NCI-H345 treated with DMSO at 0.1 percent for 48 hours (cell line): Measurements from ENCODE around the gene GLT8D2.

Experiments used
- DNase-seq: peaks from one replicate; lab custom pipeline; 2025; ENCODE audit not compliant: unreplicated experiment; lab: John Stamatoyannopoulos, UW

The GLT8D2 gene

DNA sequence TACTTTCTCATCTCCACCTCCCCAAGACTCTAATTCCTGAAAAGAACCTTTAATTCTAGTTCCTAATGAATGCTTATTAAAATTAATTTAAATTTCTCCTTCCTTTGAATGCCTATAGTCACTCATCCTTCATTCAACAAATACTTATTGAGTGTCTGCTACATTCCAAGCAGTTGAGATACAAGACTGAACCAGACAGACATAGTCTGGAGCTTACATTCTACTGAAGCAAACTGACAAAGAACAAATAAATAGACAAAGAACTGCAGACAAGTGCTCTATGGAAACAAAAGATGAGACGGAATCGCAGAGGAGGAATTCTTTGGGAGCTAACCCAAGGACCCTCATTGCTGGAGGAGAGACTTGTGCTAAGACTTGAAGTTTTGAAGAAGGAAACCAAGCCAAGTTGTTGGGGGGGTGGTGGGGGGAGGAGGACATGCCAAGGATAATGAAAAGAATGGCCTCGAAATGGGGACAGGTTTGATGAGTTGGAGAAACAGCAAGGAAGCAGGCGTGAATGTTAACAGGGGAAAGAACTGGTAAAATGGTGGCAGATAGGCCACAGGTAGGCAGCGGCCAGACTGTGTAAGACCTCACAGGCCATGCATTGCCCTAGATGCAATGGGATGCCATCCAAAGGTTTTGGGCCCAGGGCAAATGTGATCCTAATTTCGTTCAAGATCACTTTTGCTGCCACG lies 94.0 kb downstream of the GLT8D2 start:
- no peak for DNase-seq

DNA sequence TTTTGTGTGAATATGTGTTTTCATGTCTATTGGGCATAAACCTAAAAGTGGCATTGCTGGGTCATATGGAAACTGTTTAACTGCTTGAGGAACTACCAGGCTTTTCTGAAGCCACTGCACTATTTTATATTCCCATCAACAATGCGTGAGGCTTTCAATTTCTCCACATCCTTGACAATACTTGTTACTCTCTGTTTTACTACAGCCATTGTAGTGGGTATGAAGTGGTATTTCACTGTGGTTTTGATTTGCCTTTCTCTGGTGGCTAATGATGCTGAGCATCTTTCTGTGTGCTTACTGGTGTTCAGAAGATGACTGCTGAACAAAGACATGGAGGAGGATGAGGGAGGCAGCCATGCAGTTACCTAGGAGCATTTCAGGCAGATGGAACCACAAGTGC lies 97.5 kb downstream of the GLT8D2 start:
- no peak for DNase-seq

DNA sequence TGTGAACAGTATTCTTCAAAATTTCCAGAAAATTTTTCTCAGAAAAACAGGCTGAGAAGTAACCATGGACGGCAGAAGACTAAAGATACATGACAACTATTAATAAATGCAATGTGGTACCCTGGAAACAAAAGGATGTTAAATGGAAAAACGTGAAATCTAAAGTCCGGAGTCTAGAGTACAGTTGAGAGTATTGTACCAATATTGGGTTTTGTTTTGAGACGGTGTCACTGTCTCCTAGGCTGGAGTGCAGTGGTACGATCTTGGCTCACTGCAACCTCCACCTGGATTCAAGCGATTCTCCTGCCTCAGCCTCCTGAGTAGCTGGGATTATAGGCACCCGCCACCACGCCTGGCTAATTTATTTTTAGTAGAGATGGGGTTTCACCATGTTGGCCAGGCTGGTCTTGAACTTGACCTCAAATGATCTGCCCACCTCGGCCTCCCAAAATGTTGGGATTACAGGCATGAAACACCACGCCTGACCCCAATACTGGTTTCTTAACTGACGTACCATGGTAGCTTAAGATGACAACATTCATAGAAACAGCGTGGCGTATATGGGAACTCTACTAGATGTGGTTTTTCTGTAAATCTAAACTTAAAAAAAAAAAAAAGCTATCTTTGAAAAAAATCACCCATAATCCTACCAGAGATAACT lies 101.1 kb downstream of the GLT8D2 start:
- no peak for DNase-seq

DNA sequence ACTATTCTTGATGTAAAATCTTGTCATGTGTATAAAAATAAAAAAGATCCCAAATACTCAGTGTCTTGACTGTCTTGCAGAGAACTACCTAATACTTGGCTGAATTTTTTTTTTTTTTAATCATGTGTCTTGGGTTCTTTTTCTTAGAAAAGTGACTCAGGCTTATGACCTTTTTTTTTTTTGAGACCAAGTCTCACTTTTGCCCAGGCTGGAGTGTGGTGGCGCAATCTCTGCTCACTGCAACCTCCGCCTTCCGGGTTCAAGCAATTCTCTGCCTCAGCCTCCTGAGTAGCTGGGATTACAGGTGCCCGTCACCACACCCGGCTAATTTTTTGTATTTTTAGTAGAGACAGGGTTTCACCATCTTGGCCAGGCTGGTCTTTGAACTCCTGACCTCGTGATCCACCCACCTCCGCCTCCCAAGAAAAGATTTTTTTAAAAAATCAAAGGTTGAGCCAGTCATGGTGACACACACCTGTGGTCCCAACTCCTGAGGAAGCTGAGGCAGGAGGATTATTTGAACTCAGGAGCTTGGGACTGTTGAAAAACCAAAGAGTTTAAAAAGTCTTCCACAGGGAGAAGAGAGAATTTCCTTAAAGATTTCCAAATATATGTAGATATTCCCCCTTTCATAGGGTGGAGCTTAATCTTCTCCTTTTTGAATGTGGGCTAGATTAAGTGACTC lies 102.0 kb downstream of the GLT8D2 start:
- DNase-seq: no peak

DNA sequence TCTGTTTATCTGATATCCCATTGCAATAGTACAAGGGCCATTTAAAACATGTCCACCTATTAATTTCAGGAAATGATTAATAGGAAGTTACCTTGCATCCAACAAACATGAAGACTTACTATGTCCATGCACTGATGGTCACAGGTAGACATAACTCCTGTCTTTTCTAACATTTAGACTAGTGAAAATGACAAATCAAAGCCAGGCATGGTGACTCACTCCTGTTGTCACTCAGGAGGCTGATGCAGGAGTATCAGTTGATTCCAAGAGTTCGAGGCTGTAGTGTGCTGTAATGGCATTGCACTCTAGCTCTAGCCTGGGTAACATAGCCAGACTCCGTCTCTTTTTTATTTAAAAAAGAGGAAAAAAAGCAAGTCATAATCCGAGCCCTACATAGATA lies 105.0 kb downstream of the GLT8D2 start:
- DNase-seq: no peak
